Measurements from ENCODE around the gene CELA1.
"Not testable (repeated sequence)": the region's sequence is repeated elsewhere in the genome, so short reads cannot be mapped to it uniquely, and the experiment has no call there.

Gene CELA1

DNA sequence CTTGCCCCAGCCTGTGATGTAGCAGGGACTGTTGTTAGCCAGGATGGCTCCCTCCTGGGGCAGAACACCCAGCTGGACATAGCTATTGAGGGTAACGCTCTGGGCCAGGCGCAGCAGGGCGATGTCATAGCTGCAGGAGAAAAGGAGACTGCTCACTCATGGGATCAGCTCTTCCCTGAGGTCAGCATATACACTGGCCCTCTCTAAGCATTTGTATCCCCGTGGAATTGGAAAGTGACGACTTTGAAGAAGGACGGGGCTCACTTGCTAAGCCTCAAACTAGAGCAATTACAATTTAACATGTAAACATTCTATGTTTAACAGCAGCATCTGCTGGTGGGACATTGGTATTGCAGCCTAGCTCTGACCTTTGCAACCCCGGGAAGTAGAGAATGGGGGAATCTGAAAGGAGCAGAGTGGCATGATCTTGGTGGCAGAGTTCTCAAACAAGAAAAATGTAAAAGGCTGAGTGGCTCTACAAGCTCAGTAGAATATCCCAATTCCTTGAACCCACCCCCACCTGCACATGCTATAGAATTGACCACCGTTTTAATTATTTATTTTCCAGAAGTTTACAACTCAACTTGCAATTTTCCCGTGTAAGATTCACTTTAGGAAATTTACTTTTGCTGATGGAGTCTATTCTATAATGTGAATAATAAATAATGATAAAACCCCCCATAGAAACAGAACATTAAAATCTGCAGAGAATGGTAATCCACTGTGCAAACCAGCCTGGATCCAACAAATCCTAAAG, 5.0 kb downstream of the CELA1 start:
- DNase-seq: peak; percentile 66

DNA sequence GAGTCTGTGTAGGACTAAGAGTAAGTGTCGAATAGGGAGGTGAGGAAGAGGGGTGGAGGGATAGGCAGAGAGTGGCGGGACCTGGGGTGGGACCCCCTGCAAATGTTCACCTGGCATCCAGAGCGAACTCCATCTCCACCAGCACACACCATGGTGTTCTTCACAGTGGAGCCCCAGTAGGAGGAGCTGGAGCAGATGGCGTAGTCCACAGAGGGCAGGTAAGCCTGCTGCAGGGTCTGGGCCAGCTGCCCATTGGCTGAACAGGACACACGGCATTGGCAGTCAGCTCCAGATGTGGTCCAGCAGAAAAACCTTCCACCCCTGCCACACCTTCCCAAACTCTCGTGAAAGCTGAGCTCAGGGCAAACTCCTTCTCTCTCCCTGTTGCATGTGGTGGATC, 6.7 kb downstream of the CELA1 start:
- no peak for DNase-seq

DNA sequence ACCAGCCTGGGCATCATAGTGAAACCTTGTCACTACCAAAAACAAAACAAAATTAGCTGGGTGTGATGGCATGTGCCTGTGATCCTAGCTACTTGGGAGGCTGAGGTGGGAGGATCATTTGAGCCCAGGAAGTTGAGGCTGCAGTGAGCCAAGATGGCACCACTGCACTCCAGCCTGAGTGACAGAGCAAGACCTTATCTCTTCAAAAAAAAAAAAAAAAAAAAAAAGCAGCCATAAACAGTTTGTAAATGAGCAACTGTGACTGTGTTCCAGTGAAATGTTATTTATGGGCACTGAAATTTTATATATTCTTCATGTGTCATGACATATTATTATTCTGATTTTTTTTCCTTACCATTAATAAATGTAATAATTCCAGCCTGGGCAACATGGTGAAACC, 9.1 kb downstream of the CELA1 start:
- not testable (repeated sequence) for DNase-seq

DNA sequence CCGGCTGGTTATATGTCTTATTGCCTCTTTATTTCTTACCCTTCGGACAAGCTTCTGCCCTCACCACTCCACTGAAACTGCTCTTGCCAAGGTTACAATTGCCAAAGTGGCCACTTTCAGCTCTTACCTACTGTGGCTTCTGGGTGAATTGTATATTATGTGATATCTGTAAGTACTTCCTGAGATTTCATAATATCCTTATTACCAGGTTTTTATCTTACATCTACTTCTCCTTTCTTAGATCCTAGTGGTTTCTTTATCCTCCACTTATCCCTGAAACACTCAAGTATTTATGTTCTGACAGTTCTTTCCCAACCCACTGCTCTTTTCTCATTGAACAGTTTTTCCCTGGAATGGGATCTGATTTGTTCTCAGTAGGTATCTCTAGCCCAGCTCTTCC, 10.5 kb downstream of the CELA1 start:
- DNase-seq: no peak

DNA sequence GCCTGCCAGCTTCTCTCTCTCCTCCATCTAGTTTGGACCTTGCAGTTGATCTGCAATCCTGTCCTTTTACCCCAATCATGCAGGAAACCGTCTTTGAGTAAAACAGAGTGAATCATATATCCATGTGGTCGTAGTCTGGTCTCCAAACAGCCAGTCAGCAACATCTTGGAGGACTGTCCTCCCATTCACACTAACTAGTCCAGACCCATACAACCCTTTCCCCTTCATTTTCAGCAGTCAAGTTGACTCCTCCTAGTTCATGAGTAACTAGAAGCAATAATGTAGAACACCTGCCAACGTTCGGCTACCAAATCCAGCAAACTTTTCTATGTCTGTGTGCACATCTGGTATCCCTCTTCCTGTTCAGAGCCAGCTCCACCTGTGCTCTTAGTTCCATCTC, 11.7 kb downstream of the CELA1 start:
- peak; percentile 40 for DNase-seq

DNA sequence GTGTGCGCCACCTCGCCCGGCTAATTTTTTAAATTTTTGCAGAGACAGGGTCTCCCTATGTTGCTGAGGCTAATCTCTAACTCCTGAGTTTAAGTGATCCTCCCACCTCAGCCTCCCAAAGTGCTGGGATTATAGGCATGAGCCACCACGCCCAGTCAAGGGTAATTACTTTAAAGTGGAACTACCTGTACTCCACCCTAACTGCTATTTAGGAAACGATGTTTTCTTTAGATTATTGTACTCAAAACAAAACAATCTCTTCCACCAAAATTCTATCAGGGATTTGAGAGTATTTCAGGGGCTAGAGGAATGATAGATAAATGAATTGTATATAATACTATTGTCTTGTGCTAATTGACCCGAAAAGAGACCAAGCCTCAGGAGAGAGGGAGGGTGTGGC, 12.9 kb downstream of the CELA1 start:
- DNase-seq: no peak

DNA sequence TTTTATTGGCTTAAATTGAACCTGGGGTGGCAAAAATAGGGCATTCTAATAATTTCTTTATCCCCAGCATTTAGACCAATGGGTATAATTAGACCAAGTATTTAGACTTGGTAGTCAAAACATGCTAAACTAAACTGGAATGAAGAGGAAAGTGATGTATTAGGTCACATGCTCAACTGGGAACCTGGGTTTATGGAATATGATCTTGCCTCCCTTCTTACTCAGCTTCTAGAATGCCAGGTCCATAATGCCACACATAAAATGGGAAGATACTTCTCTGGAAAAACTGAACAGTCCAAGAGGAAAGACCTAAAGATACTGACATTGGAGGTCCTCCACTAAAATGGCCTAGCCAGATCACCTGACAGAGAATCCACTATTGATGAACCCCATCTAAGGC, 16.3 kb downstream of the CELA1 start:
- no peak for DNase-seq

DNA sequence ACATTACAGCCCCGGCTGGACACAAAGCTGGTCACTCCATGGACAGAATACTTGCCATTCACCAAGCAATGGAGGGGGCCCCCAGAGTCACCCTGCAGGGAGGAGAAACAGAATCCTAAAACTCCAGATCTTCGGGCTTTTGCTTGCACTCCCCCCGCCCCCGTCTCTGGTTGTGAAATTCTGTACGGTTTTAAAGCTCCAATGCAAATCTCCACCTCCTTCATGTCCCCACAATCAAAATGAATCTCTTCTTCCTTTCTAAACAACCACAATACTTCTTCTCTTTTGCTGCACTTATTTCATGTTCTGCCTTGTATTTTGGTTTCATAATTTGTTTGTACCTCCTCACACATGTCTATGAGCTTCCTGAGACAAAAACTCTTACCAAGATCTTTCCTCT, 16.7 kb downstream of the CELA1 start:
- DNase-seq: no peak

DNA sequence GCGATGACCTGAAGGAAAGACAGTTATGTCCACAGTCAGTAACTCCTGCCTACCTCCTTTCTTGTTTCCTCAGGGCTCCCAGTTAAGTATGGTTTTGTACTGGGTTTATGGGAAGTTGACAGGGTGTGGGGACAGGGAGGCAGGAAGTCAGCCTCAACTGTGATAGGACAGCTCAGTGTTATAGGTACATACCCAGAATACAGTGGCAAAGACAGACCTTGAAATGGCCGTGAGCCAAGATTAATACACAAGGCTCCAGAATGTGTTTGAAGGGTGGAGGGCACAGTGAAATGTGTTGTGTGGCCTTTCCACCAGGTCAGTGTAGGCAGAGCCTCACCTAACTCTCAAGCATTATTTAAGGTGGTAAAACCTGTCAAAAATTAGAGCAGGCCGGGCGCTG, 17.9 kb downstream of the CELA1 start:
- no peak for DNase-seq

DNA sequence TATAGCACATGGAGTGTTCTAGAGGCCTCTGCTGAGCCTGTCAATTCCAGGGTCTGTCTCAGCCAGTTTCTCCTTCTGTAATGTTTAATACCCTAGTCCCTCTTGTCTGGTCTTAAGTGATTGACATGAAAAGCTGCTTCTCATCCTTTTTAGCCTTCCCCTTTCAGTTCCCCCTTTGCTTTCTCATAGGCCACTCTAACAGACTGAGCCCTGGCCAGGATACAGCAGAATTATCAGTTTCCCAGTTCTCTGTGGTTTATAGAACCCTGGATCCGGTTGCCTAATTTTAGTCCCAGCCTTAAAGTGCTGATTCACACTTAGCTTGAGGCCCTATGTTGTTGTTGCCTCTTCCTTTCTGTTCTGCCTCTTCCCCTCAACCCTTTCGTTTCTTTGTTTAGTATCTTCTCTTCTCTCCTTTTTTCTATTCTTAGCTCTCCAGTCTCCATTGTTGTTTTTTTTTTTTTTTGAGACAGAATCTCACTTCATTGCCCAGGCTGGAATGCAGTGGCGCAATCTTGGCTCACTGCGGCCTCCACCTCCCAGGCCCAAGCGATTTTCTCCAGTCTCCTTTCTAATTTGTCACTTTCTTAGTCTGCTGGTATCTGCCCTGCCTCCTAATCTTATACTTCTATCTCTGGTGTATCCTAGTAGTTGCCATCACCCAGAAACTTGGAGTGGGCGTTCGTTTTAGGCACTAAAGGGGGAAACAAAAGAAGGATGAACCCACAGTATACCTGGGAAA, 19.6 kb downstream of the CELA1 start:
- DNase-seq: peak; percentile 76

DNA sequence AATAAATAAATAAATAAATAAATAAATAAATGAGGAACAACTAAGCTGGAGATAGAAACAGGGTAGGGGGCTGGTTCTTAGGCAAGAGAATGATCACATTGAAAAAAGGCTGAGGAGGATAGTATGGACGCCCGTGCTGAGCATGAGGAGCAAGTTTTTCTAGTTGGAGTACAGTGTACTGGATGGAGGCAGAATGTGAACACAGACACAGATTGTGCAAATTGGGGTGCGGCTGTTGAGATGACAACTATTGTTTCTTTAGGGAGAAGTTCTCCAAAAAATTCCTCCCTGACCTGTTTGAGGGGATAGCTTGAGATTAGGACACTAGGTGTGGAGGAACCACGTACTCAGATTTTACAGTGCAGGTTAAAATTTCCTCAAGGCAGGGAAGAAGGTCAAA, 21.5 kb downstream of the CELA1 start:
- no peak for DNase-seq

DNA sequence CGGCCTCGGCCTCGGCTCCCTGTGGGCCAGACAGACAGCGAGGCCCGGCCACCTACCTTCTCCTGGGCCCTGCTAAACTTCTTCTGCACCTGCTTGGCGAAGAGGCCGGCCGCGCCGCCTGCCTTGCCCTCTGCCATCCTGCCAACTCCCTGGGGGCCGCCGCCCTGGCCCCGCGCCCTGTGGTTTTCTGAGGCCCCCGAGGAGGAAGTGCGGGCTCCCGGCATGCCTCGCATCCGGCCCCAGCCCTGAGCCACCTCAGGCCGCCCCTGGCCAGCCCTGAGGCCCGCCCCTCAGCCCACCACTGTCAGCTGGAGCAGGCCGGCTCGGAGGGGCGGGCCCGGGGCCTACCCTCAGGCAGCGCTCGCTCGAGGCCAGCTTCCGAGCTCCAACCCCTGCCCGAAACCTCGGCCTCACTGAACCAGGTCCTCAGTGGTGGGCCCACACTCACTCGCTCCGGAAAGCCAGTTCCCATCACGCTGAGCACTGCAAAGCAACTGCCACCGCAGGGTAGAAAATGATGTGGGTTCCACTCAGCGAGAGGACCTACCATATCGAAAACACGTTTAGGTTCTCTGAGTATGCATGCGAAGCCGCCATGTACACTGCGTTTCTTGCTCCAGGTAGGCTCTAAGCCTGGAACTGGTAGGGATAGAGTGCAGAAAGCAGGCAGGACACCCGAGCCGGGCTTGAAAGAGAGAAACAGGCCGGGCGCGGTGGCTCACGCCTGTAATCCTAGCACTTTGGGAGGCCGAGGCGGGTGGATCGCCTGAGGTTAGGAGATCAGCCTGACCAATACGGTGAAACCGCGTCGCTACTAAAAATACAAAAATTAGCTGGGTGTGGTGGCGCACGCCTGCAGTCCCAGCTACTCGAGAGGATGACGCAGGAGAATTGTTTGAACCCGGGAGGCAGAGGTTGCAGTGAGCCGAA, 22.2 kb downstream of the CELA1 start, which contains the start of gene BIN2:
Gene BIN2 (minus strand): TSS at position 209 of the 930 bp plus-strand sequence. CDS start 72 bp downstream, at position 137.
- no peak for DNase-seq

DNA sequence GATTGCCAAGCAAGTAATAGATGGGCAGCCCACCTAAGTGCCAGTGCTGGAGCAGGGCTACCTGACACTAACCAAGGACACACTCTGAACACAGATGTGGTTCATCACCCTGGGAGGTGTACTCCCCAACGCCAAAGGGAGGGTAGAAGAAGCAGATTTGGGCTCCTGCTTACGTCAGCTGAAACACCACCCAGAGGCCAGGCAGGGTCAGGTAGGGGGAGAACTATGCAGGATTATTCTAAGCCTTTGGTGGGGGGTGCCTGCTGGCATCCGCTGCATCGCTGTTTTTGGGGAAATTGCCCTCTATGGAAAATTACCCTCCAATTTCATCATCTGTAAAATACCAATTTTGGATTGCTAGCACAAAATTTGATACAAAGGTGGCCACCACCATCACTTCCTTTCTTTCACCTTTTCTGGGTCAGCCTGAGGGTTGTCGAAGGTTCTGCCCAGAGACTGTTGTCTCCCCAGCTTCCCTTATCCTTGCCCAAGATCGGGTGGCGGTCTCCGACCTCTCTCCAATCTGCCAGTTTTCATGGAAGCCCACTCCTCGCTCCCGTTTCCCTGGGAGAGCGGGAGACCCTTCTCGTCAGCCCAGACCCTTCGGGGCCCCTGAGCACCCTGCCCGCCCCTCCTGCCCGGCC, 23.0 kb downstream of the CELA1 start:
- no peak for DNase-seq

DNA sequence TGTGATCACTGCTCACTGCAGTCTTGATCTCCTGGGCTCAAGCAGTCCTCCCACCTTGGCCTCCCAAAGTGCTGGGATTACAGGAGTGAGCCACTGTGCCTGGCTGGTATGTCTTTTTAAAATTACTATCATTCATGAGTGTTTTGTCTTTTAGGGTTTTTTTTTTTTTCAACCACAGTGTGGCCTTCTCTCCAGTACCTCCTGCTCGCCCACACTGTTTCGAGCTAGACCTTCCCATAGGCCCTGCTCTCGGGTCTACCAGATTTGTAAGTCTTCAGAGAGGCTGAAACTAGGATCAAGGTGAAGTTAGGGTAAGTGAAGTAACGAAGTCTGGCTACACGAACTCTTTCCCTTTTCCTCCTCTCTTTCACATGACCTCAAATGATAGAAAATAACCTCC, 24.0 kb downstream of the CELA1 start:
- no peak for DNase-seq

DNA sequence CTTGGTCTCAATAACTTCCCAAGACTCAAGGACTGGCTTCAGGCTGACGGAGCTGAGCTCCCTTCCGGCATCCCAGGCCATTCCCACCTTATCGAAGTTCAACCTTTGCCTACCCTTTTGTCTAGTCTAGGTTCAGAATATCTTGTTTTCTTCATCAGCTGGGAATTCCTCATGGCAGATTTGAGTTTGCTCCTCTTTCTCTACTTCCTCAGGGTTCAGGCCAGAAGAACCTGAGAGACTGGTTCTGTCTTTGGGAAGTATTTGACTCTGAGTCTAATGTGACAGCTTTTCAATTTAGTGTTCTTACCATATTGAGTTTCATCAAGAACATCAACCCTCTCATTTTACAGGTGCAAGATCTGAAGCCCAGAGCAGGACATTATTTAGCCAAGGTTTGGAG, 24.6 kb downstream of the CELA1 start:
- DNase-seq: no peak

DNA sequence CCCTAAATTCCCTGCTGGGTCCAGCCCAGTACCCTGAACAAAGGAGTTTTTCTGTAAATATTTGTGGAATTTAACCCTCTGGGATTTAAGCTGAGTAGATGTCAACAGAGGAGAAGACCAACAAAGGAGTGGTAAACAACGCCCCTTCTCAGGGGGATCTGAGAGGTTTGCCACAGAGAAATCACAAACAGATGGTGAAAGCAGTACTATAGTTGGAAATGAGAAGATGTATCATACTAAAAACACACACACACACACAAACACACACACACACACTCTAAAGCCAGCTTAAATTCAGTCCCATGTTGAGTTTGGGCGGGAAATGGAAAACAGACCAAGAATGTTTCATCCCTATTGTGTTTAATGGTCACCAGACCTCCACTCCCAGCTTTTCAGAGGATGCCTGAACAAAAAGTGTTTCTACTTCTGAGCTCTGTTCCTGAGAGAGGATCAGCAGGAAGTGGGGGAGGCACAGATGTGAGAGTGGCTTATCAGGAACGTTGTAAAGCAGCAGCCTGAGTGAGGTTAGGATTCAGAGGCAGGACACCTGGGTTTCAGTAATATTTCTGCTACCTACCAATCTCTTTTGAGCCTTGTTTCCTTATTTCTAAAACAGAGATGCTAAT, 25.7 kb downstream of the CELA1 start:
- peak; percentile 78 for DNase-seq

DNA sequence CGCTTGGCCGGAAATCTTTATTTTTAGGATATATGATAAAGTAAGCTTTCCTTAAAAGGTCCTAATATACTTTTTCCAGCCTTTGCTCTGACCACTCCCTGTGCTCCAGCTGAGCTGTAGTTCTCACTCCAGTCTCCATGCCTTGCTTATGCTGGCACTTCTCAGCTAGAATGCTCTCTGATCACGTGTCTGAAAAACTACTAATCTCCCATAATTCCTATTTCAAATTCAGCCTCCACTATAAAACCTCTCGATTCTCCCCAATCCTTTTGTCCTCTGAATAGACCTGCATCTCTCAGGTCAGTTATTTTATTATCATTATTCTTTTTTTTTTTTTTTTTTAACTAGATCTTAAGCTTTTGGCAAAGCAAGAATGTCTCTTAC, 26.2 kb downstream of the CELA1 start:
- no peak for DNase-seq

DNA sequence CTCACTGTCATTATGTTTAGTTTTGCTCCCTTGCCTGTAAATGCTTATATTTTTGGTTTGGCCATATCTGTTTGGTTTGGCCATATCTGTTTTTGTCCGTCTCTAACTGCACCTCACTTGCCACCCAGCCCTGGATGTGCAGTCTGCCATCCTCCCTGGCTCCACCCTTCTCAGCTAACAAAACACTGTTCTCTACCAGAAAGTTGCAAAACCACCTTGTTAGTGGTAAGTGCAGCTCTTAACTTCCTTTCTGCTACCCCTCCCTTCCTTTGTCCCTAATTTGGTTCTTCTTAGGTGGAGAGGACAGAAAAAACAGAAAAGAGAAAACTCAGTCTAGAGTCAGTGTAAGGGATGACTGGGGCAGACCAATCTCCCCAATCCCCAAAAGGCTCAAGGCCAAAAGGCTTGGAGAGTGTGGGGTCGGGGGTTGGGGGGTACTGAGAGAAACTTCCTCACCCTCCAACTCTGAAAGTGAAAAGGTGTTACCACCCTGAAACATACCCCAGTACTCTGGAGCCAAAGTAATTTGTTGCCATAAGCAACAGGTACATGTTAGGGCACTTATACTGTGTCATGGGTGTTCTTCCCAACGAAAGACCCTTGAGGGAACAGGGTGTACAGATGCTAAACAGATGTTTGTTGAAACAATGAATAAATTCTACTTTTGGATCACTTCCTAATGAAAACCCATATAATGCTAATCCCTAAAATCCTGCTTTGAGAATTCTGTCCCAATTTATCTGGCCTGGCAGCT, 27.5 kb downstream of the CELA1 start:
- DNase-seq: no peak

DNA sequence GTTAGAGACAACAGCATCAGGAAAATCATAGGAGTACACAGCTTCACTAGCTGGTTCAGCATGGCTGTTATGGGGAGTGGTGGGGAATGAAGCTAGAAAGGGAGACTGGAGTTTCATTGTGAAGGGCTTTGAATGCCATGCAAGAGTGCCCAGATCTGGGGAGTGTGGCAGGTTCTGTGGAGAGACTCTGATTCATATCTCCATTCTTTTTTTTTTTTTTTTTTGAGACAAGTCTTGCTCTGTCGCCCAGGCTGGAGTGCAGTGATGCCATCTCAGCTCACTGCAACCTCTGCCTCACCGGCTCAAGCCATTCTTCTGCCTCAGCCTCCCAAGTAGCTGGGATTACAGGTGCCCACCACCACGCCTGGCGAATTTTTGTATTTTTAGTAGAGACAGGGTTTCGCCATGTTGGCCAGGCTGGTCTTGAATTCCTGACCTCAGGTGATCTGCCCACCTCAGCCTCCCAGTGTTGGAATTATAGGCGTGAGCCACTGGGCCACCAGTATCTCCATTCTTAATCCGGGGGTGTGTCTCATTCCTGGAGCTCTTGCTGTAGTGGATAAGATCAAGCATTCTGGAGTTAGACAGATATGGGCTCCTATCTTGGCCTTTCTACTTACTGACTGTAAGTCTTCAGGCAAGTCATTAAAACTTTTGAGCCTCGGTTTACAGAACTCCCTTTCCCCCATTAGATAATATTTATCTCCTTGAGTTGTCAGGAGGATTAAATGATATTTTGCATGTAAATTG, 28.2 kb downstream of the CELA1 start:
- DNase-seq: not testable (repeated sequence)

DNA sequence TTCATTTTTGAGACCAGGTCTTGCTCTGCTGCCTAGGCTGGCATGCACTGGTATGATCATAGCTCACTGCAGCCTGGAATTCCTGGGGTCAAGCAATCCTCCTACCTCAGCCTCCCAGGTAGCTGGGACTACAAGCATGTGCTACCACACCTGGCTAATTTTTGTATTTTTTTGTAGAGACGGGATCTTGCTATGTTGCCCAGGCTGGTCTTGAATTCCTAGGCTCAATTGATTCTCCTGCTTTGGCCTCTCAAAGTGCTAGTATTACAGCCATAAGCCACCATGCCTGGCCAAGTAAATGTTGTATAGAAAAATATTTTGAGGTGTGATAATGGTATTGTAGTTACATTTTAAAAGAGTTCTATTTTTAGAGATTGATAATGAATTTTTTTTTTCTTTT, 35.1 kb downstream of the CELA1 start:
- no peak for DNase-seq

All from fibroblast of skin of right quadriceps (primary cell).